H9 (cell line): ENCODE data around the gene WDR33. TPM values are rescaled to one million over a fixed set of nuclear protein-coding genes. Genes with fewer than 3 reads are reported as not detected.

Experiments used
- DNase-seq: peaks from one replicate; pipeline ENCODE4 v3.0.0-alpha.2; 2017
- H2AFZ ChIP-seq: one replicate; pipeline ENCODE4 v1.6.1; 2013; ENCODE audit warnings: mild to moderate bottlenecking, low read length, control low read depth, moderate library complexity
- H2AK5ac ChIP-seq: 2 replicates; pipeline ENCODE4 v1.6.1; 2013; ENCODE audit warnings: low read length, control low read depth, mixed read lengths; ENCODE audit not compliant: insufficient read length
- H2BK120ac ChIP-seq: one replicate; pipeline ENCODE4 v1.6.1; 2013; ENCODE audit warnings: low read depth, mild to moderate bottlenecking, low read length, control low read depth, inconsistent platforms; ENCODE audit not compliant: poor library complexity, severe bottlenecking
- H2BK12ac ChIP-seq: 2 replicates; pipeline ENCODE4 v1.6.1; 2013; ENCODE audit warnings: low read length, control low read depth, mixed read lengths, low read depth; ENCODE audit not compliant: insufficient read length
- H2BK15ac ChIP-seq: 2 replicates; pipeline ENCODE4 v1.6.1; 2013; ENCODE audit warnings: low read depth, low read length, control low read depth
- H2BK20ac ChIP-seq: one replicate; pipeline ENCODE4 v1.6.1; 2013; ENCODE audit warnings: low read depth, mild to moderate bottlenecking, low read length, control low read depth, inconsistent platforms; ENCODE audit not compliant: poor library complexity, severe bottlenecking
- H2BK5ac ChIP-seq: 2 replicates; pipeline ENCODE4 v1.6.1; 2013; ENCODE audit warnings: low read length, control low read depth, mixed read lengths; ENCODE audit not compliant: insufficient read length
- H3K14ac ChIP-seq: 2 replicates; pipeline ENCODE4 v1.6.1; 2013; ENCODE audit warnings: low read length, control low read depth; ENCODE audit not compliant: insufficient read depth
- H3K18ac ChIP-seq: 2 replicates; pipeline ENCODE4 v1.6.1; 2013; ENCODE audit warnings: low read depth, mild to moderate bottlenecking, mixed read lengths, low read length, control low read depth; ENCODE audit not compliant: insufficient read length
- H3K23ac ChIP-seq: 2 replicates; pipeline ENCODE4 v1.6.1; 2013; ENCODE audit warnings: low read length, control low read depth, mixed read lengths, low read depth; ENCODE audit not compliant: insufficient read length
- H3K23me2 ChIP-seq: 2 replicates; pipeline ENCODE4 v1.6.1; 2013; ENCODE audit warnings: low read depth, mild to moderate bottlenecking, mixed read lengths, low read length, control low read depth; ENCODE audit not compliant: insufficient read length, poor library complexity, severe bottlenecking
- H3K27ac ChIP-seq: 2 replicates; pipeline ENCODE4 v1.5.1; 2013; ENCODE audit warnings: low read length, control low read depth, mixed read lengths, low read depth; ENCODE audit not compliant: insufficient read length
- H3K27me3 ChIP-seq: 2 replicates; pipeline ENCODE4 v1.6.1; 2013; ENCODE audit warnings: low read length, control low read depth, inconsistent platforms; ENCODE audit not compliant: insufficient read depth
- H3K4ac ChIP-seq: 2 replicates; pipeline ENCODE4 v1.6.1; 2013; ENCODE audit warnings: low read depth, mild to moderate bottlenecking, control low read depth, inconsistent platforms, low read length, moderate library complexity
- H3K4me1 ChIP-seq: 2 replicates; pipeline ENCODE4 v1.6.1; 2013; ENCODE audit warnings: low read length, control low read depth, inconsistent platforms; ENCODE audit not compliant: insufficient read depth
- H3K4me2 ChIP-seq: 2 replicates; pipeline ENCODE4 v1.6.1; 2013; ENCODE audit warnings: low read length, control low read depth, mixed read lengths; ENCODE audit not compliant: insufficient read length, insufficient read depth
- H3K56ac ChIP-seq: 2 replicates; pipeline ENCODE4 v1.6.1; 2013; ENCODE audit warnings: low read depth, mild to moderate bottlenecking, mixed read lengths, low read length, control low read depth; ENCODE audit not compliant: insufficient read length
- H3K79me1 ChIP-seq: 2 replicates; pipeline ENCODE4 v1.6.1; 2013; ENCODE audit warnings: low read depth, mild to moderate bottlenecking, moderate library complexity, low read length, control low read depth, inconsistent platforms; ENCODE audit not compliant: insufficient read depth, poor library complexity, severe bottlenecking
- H3K79me2 ChIP-seq: 2 replicates; pipeline ENCODE4 v1.6.1; 2013; ENCODE audit warnings: low read length, control low read depth, inconsistent platforms; ENCODE audit not compliant: insufficient read depth
- H3K9ac ChIP-seq: 2 replicates; pipeline ENCODE4 v1.6.1; 2013; ENCODE audit warnings: low read length, control low read depth, mixed read lengths; ENCODE audit not compliant: insufficient read length; ENCODE audit errors: extremely low read depth
- H3K9me3 ChIP-seq: one replicate; pipeline ENCODE4 v1.6.1; 2013; ENCODE audit warnings: low read depth, low read length, inconsistent platforms; ENCODE audit not compliant: control insufficient read depth
- H3T11ph ChIP-seq: one replicate; pipeline ENCODE4 v1.6.1; 2013; ENCODE audit warnings: mild to moderate bottlenecking, low read length, control low read depth, inconsistent platforms
- H4K20me1 ChIP-seq: one replicate; pipeline ENCODE4 v1.6.1; 2013; ENCODE audit not compliant: control insufficient read depth, insufficient read length, insufficient read depth
- H4K5ac ChIP-seq: 2 replicates; pipeline ENCODE4 v1.6.1; 2013; ENCODE audit warnings: low read depth, mild to moderate bottlenecking, mixed read lengths, low read length, control low read depth; ENCODE audit not compliant: insufficient read length
- H4K8ac ChIP-seq: replicated peaks from 2 replicates; pipeline ENCODE4 v1.6.1; 2013; ENCODE audit warnings: low read length, control low read depth, mixed read lengths, low read depth; ENCODE audit not compliant: insufficient read length
- H4K91ac ChIP-seq: 2 replicates; pipeline ENCODE4 v1.6.1; 2013; ENCODE audit warnings: low read depth, mild to moderate bottlenecking, moderate library complexity, mixed read lengths, low read length, control low read depth; ENCODE audit not compliant: insufficient read length
- H3K27ac Mint-ChIP-seq, 3 experiments: 2 replicates in 2 of 3; 3 replicates in 1 of 3; pipeline ENCODE4 v1.8.0; 2020 to 2021; ENCODE audit warnings: mixed read lengths in 3 of 3, mild to moderate bottlenecking in 1 of 3, moderate library complexity in 1 of 3
- H3K27me3 Mint-ChIP-seq: 2 replicates; pipeline ENCODE4 v1.8.0; 2021; ENCODE audit warnings: low read depth, mild to moderate bottlenecking, moderate library complexity, mixed read lengths
- H3K36me3 Mint-ChIP-seq, 3 experiments: 2 replicates in 2 of 3; 3 replicates in 1 of 3; pipeline ENCODE4 v1.8.0; 2020 to 2021; ENCODE audit warnings: low read depth in 3 of 3, mixed read lengths in 3 of 3; ENCODE audit not compliant: insufficient read depth in 1 of 3
- H3K4me1 Mint-ChIP-seq, 2 experiments: 2 replicates each; pipeline ENCODE4 v1.8.0; 2020; ENCODE audit warnings: mixed read lengths in 2 of 2
- H3K4me3 Mint-ChIP-seq, 2 experiments: 2 replicates in 1 of 2; 3 replicates in 1 of 2; pipeline ENCODE4 v1.8.0; 2020 to 2021; ENCODE audit warnings: mild to moderate bottlenecking in 2 of 2, mixed read lengths in 2 of 2, moderate library complexity in 1 of 2
- H3K9me3 Mint-ChIP-seq, 2 experiments: 2 replicates in 1 of 2; 3 replicates in 1 of 2; pipeline ENCODE4 v1.8.0; 2020; ENCODE audit warnings: mild to moderate bottlenecking in 2 of 2, mixed read lengths in 2 of 2, moderate library complexity in 1 of 2
- WGBS: extraction: QIAGEN DNeasy Blood & Tissue Kit; methylation state at CpG from one replicate; pipeline ENCODE4 v1.1.7; 2013; ENCODE audit warnings: missing lambda C conversion rate, low lambda C conversion rate, mixed read lengths; ENCODE audit not compliant: insufficient read length; ENCODE audit errors: extremely low coverage; 5-methylcytosine and 5-hydroxymethylcytosine counted together
- total RNA-seq: library from RNA; stranded (reverse); gene quantifications from 2 replicates; pipeline ENCODE4 v1.2.1, GENCODE V29; 2021
- TF ChIP-seq, protein P1 (sequence below): fragments of 200-600 bp; sonication (generic); conservative IDR thresholded peaks from 3 replicates; pipeline ENCODE4 v1.8.0; 2021; ENCODE audit warnings: antibody characterized with exemption, mild to moderate bottlenecking

WDR33 gene
- total RNA-seq, 1 experiment from 2014 or later = 86.0 TPM

- Histone ChIP-seq H2BK20ac (no peak overlapping the region), H3K18ac (no peak overlapping the region), H3K4ac (no peak overlapping the region), H3K27ac (no peak overlapping the region), H3K79me2 (0 out of 2 replicates have a peak, but pooled peaks cover 2% of the 10 kb centered on the region), H3K23ac (no peak overlapping the region), H4K5ac (no peak overlapping the region), H3K4me2 (no peak overlapping the region), H3K4me1 (no peaks in the 10 kb centered on the region), H2BK5ac (no peak overlapping the region), H4K8ac (no peak overlapping the region), H2BK15ac (no peak overlapping the region), H2AFZ (no peak overlapping the region), H3K9me3 (no peaks in the 10 kb centered on the region), H3K27me3 (peaks cover 4% of the 10 kb centered on the region; the same call in 1 of the 2 replicates), H2BK12ac (no peak overlapping the region), H3T11ph (no peak overlapping the region), H4K20me1 (no peaks in the 10 kb centered on the region), H4K91ac (no peak overlapping the region), H3K79me1 (no peaks in the 10 kb centered on the region), H2AK5ac (no peak overlapping the region), H2BK120ac (no peak overlapping the region), H3K56ac (no peak overlapping the region), H3K14ac (no peak overlapping the region), H3K23me2 (peaks cover 4% of the 10 kb centered on the region), H3K9ac (no peak overlapping the region)
- Mint-ChIP-seq H3K4me3 (no peak overlapping the region), H3K9me3 (no peaks in the 10 kb centered on the region), H3K36me3 (peaks cover 0 to 2% (median 0%) of the 10 kb centered on the region in 3 experiments; a peak in 3 of 7 replicates), H3K4me1 (peaks cover 10 to 12% of the 10 kb centered on the region in 2 experiments), H3K27me3 (peaks cover 20% of the 10 kb centered on the region), H3K27ac (no peak overlapping the region)
- no CpG with 5 or more reads among the region's 14 CpGs for WGBS
- no peak for DNase-seq
- TF ChIP-seq, protein P1, sequence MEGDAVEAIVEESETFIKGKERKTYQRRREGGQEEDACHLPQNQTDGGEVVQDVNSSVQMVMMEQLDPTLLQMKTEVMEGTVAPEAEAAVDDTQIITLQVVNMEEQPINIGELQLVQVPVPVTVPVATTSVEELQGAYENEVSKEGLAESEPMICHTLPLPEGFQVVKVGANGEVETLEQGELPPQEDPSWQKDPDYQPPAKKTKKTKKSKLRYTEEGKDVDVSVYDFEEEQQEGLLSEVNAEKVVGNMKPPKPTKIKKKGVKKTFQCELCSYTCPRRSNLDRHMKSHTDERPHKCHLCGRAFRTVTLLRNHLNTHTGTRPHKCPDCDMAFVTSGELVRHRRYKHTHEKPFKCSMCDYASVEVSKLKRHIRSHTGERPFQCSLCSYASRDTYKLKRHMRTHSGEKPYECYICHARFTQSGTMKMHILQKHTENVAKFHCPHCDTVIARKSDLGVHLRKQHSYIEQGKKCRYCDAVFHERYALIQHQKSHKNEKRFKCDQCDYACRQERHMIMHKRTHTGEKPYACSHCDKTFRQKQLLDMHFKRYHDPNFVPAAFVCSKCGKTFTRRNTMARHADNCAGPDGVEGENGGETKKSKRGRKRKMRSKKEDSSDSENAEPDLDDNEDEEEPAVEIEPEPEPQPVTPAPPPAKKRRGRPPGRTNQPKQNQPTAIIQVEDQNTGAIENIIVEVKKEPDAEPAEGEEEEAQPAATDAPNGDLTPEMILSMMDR = no peak
Measured at GRCh38 chr2:127659408-127660290, 151.3 kb downstream of the WDR33 start.
